ENCODE data around the gene STAT2. TPM values are rescaled to one million over a fixed set of nuclear protein-coding genes. Genes with fewer than 3 reads are reported as not detected.

STAT2 gene
- polyA plus RNA-seq, 3 donors = 109 to 251 (median 142) TPM

GRCh38 chr12:56358836-56359532 is 923 bp downstream of the STAT2 start:
- peaks cover 27 to 32% of the 10 kb centered on the region in 2 donors for H3K36me3 Mint-ChIP-seq
- H3K4me1 Mint-ChIP-seq = peaks cover 26% of the 10 kb centered on the region
- H3K9me3 ChIP-seq (replicated peaks in 1 of 2; ENCODE audit: control insufficient read depth in 1 of 2, insufficient read depth in 1 of 2, low read length in 2 of 2) = no peaks in the 10 kb centered on the region
- peak overlapping the region; percentile 95 for H3K4me2 ChIP-seq (replicated peaks; ENCODE audit: extremely low read depth, low read length, poor library complexity, severe bottlenecking)
- H2AFZ ChIP-seq (ENCODE audit: insufficient read depth, low read depth, low read length, poor library complexity, severe bottlenecking) = peak overlapping the region; percentile 82
- no peaks in the 10 kb centered on the region for H3K9me3 Mint-ChIP-seq
- intact Hi-C loops (cut with micrococcal nuclease) = no loop called here
- H3K4me3 ChIP-seq (replicated peaks in 1 of 3; ENCODE audit: low read depth in 2 of 3, low read length in 3 of 3) = peak overlapping the region; percentile 89 to 97 (median 89)
- peaks cover 25% of the 10 kb centered on the region in 2 donors for H3K36me3 ChIP-seq (replicated peaks in 1 of 2; ENCODE audit: control insufficient read depth in 1 of 2, insufficient read depth in 2 of 2, low read length in 2 of 2)
- peak overlapping the region; percentile 74 to 89 for H3K27ac ChIP-seq (ENCODE audit: low read depth in 1 of 2, low read length in 2 of 2)
- TF ChIP-seq CTCF (IDR thresholded peaks at IDR 0.05) = no peak
- peaks cover 57% of the 10 kb centered on the region for H3K79me2 ChIP-seq (ENCODE audit: insufficient read depth, low read length)
- peaks cover 19 to 23% of the 10 kb centered on the region in 2 donors for H3K4me1 ChIP-seq (ENCODE audit: control insufficient read depth in 1 of 2, insufficient read depth in 2 of 2, low read length in 2 of 2)
- peak overlapping the region; percentile 87 to 94 for H3K4me3 Mint-ChIP-seq
- no peaks in the 10 kb centered on the region for H3K27me3 ChIP-seq (ENCODE audit: control insufficient read depth in 2 of 2, insufficient read depth in 2 of 2, low read length in 2 of 2)
- H3K9ac ChIP-seq (ENCODE audit: insufficient read depth, low read length, poor library complexity, severe bottlenecking) = peak overlapping the region; percentile 76
- no CpG with 5 or more reads among the region's 1 CpG for WGBS (ENCODE audit: insufficient coverage)
- peak in 2 of 3 donors; percentile 40 to 41 for DNase-seq
- H4K20me1 ChIP-seq (ENCODE audit: insufficient read depth, low read length) = peaks cover 49% of the 10 kb centered on the region
- H3K27me3 Mint-ChIP-seq (ENCODE audit: low read depth in 3 of 3) = peaks cover 0 to 2% (median 1%) of the 10 kb centered on the region in 3 donors
- H3K27ac Mint-ChIP-seq = peak overlapping the region; percentile 87 to 97 (median 95)

- Histone ChIP-seq H3K27me3 (ENCODE audit: control insufficient read depth in 2 of 2, insufficient read depth in 2 of 2, low read length in 2 of 2) (no peaks in the 10 kb centered on the region), H3K36me3 (replicated peaks in 1 of 2; ENCODE audit: control insufficient read depth in 1 of 2, insufficient read depth in 2 of 2, low read length in 2 of 2) (peaks cover 92 to 98% of the 10 kb centered on the region in 2 donors), H2AFZ (ENCODE audit: insufficient read depth, low read depth, low read length, poor library complexity, severe bottlenecking) (no peak overlapping the region), H3K4me3 (replicated peaks in 1 of 3; ENCODE audit: low read depth in 2 of 3, low read length in 3 of 3) (no peak overlapping the region), H3K27ac (ENCODE audit: low read depth in 1 of 2, low read length in 2 of 2) (peak overlapping the region in 1 of 2 donors; percentile 43), H3K9me3 (replicated peaks in 1 of 2; ENCODE audit: control insufficient read depth in 1 of 2, insufficient read depth in 1 of 2, low read length in 2 of 2) (no peaks in the 10 kb centered on the region), H3K4me2 (replicated peaks; ENCODE audit: extremely low read depth, low read length, poor library complexity, severe bottlenecking) (no peak overlapping the region), H3K9ac (ENCODE audit: insufficient read depth, low read length, poor library complexity, severe bottlenecking) (no peak overlapping the region), H4K20me1 (ENCODE audit: insufficient read depth, low read length) (peaks cover 63% of the 10 kb centered on the region), H3K4me1 (ENCODE audit: control insufficient read depth in 1 of 2, insufficient read depth in 2 of 2, low read length in 2 of 2) (no peaks in the 10 kb centered on the region), H3K79me2 (ENCODE audit: insufficient read depth, low read length) (peaks cover 22% of the 10 kb centered on the region)
- H3K27me3 Mint-ChIP-seq (ENCODE audit: low read depth in 3 of 3) = no peaks in the 10 kb centered on the region
- DNase-seq = no peak
- no peaks in the 10 kb centered on the region for H3K9me3 Mint-ChIP-seq
- WGBS (ENCODE audit: insufficient coverage) = 95% methylated on average over 2 of the region's 2 CpGs
- no peak for TF ChIP-seq CTCF (IDR thresholded peaks at IDR 0.05)
- peaks cover 81 to 94% of the 10 kb centered on the region in 2 donors for H3K36me3 Mint-ChIP-seq
- H3K4me3 Mint-ChIP-seq = no peak overlapping the region
- intact Hi-C loops (cut with micrococcal nuclease) = no loop called here
- no peaks in the 10 kb centered on the region for H3K4me1 Mint-ChIP-seq
- H3K27ac Mint-ChIP-seq = peak overlapping the region in 1 of 7 donors; percentile 3
These were observed 8.6 kb downstream of the STAT2 start for GRCh38 chr12:56351325-56351724.
